HepG2 (cell line): ENCODE results near the gene TNFSF12. TPM values are rescaled to one million over a fixed set of nuclear protein-coding genes. Genes with fewer than 3 reads are reported as not detected.

Experiments
- CENPT ChIP-seq: sonication (generic); formaldehyde crosslinking; IDR thresholded peaks from 2 replicates; pipeline ENCODE4 v1.8.0; 2022; ENCODE audit warnings: low read depth, mild to moderate bottlenecking, moderate library complexity, missing genetic modification reagents
- ELK4 ChIP-seq: sonication (generic); formaldehyde crosslinking; IDR thresholded peaks from 2 replicates; pipeline ENCODE4 v1.9.0; 2021; ENCODE audit warnings: missing genetic modification reagents, borderline replicate concordance
- HDAC1 ChIP-seq: sonication (generic); formaldehyde crosslinking; IDR thresholded peaks from 2 replicates; pipeline ENCODE4 v1.5.1; 2020; ENCODE audit warnings: mild to moderate bottlenecking, missing genetic modification reagents
- HOXA7 ChIP-seq: sonication (generic); formaldehyde crosslinking; IDR thresholded peaks from 2 replicates; pipeline ENCODE4 v1.8.1; 2022; ENCODE audit warnings: mild to moderate bottlenecking, missing genetic modification reagents, moderate library complexity
- KMT2A ChIP-seq: sonication (generic); formaldehyde crosslinking; IDR thresholded peaks from 2 replicates; pipeline ENCODE4 v1.4.0; 2020; ENCODE audit warnings: missing genetic modification reagents
- MEIS1 ChIP-seq: sonication (generic); formaldehyde crosslinking; IDR thresholded peaks from 2 replicates; pipeline ENCODE4 v1.9.0; 2021; ENCODE audit warnings: mild to moderate bottlenecking, missing genetic modification reagents, moderate library complexity, borderline replicate concordance
- PCBP2 ChIP-seq: fragments of 200-400 bp; formaldehyde crosslinking; optimal IDR thresholded peaks from 2 replicates; pipeline ENCODE3; 2018; ENCODE audit warnings: low read length, low read depth; ENCODE audit not compliant: poor library complexity, severe bottlenecking
- RNF2 ChIP-seq: fragments of 450-650 bp; conservative IDR thresholded peaks from 2 replicates; pipeline ENCODE4 v1.6.1; 2016; ENCODE audit warnings: low read depth
- SIX1 ChIP-seq: sonication (generic); formaldehyde crosslinking; IDR thresholded peaks from 2 replicates; pipeline ENCODE4 v1.4.0; 2020; ENCODE audit warnings: missing genetic modification reagents, borderline replicate concordance
- SMAD9 ChIP-seq: sonication (generic); formaldehyde crosslinking; IDR thresholded peaks from 2 replicates; pipeline ENCODE4 v1.5.1; 2020; ENCODE audit warnings: mild to moderate bottlenecking, missing genetic modification reagents
- SNAI1 ChIP-seq: sonication (generic); formaldehyde crosslinking; IDR thresholded peaks from 2 replicates; pipeline ENCODE4 v1.5.0; 2020; ENCODE audit warnings: mild to moderate bottlenecking, missing genetic modification reagents, borderline replicate concordance
- TFDP2 ChIP-seq: sonication (generic); formaldehyde crosslinking; IDR thresholded peaks from 2 replicates; pipeline ENCODE4 v1.4.0; 2020; ENCODE audit warnings: missing genetic modification reagents
- TRIM22 ChIP-seq: fragments of 450-650 bp; IDR thresholded peaks from 2 replicates; pipeline ENCODE4 v1.6.1; 2017
- ZNF121 ChIP-seq: sonication (generic); formaldehyde crosslinking; IDR thresholded peaks from 2 replicates; pipeline ENCODE4 v1.5.0; 2020; ENCODE audit warnings: mild to moderate bottlenecking, missing genetic modification reagents
- ZNF281 ChIP-seq: sonication (generic); formaldehyde crosslinking; IDR thresholded peaks from 2 replicates; pipeline ENCODE4 v1.4.0; 2020; ENCODE audit warnings: missing genetic modification reagents, borderline replicate concordance
- ZNF326 ChIP-seq: sonication (generic); formaldehyde crosslinking; IDR thresholded peaks from 2 replicates; pipeline ENCODE4 v1.4.0; 2020; ENCODE audit warnings: missing genetic modification reagents, borderline replicate concordance
- ZNF333 ChIP-seq: sonication (generic); formaldehyde crosslinking; IDR thresholded peaks from 2 replicates; pipeline ENCODE4 v1.4.0; 2020; ENCODE audit warnings: mild to moderate bottlenecking, missing genetic modification reagents, borderline replicate concordance
- ZNF34 ChIP-seq: sonication (generic); formaldehyde crosslinking; IDR thresholded peaks from 2 replicates; pipeline ENCODE4 v1.4.0; 2020; ENCODE audit warnings: mild to moderate bottlenecking, missing genetic modification reagents, borderline replicate concordance
- ZNF567 ChIP-seq: sonication (generic); formaldehyde crosslinking; IDR thresholded peaks from 2 replicates; pipeline ENCODE4 v1.8.1; 2023; ENCODE audit warnings: mild to moderate bottlenecking, missing genetic modification reagents, borderline replicate concordance
- ZNF605 ChIP-seq: sonication (generic); formaldehyde crosslinking; IDR thresholded peaks from 2 replicates; pipeline ENCODE4 v1.8.0; 2022; ENCODE audit warnings: mild to moderate bottlenecking, missing genetic modification reagents
- ZNF768 ChIP-seq: sonication (generic); formaldehyde crosslinking; IDR thresholded peaks from 2 replicates; pipeline ENCODE4 v1.4.0; 2020; ENCODE audit warnings: missing genetic modification reagents
- ZNF781 ChIP-seq: sonication (generic); formaldehyde crosslinking; IDR thresholded peaks from 2 replicates; pipeline ENCODE4 v1.5.1; 2020; ENCODE audit warnings: borderline replicate concordance, mild to moderate bottlenecking, missing genetic modification reagents; ENCODE audit errors: not compliant biosample characterization
- ZSCAN25 ChIP-seq: sonication (generic); formaldehyde crosslinking; IDR thresholded peaks from 2 replicates; pipeline ENCODE4 v1.8.0; 2022; ENCODE audit warnings: mild to moderate bottlenecking, missing genetic modification reagents
- polyA plus RNA-seq, 8 experiments: library from polyadenylated mRNA; depleted of rRNA in 3 of 8; stranded (reverse) in 7 of 8; unstranded in 1 of 8; fragments of >200 nt; fragmentation: Illumina TruSeq in 4 of 8; extraction: Trizol in 4 of 8; gene quantifications; 2 replicates each; pipeline versions ENCODE4 v1.2.1 to v1.2.3, GENCODE V29; 2011 to 2016; ENCODE audit warnings: low read depth in 4 of 8, missing spikeins in 1 of 8, mixed read lengths in 1 of 8; ENCODE audit not compliant: insufficient read depth in 1 of 8
- total RNA-seq, 5 experiments: library from RNA; depleted of rRNA; stranded (reverse); fragments of >200 nt; fragmentation: Illumina TruSeq; extraction: Trizol; gene quantifications; 2 replicates each; pipeline ENCODE4 v1.2.3, GENCODE V29; 2016; ENCODE audit warnings: low read depth in 1 of 5

TNFSF12 gene
- total and polyA plus RNA-seq, 2 of the 13 experiments (the other 11 are each of a cell fraction or from before 2014, with no cell fraction given), result 0.93 to 7.2 TPM

GRCh38 chr17:7579001-7579833, 30.4 kb downstream of the TNFSF12 start, which contains the start of gene CD68 (continued):
- TF ChIP-seq TRIM22 (no peak), CENPT (CRISPR knock-in tag) (0 out of 2 replicates have a peak, but pooled peaks have one; percentile 56), MEIS1 (CRISPR knock-in tag) (no peak), SMAD9 (CRISPR knock-in tag) (no peak), ZNF326 (CRISPR knock-in tag) (no peak; the same call in 1 of the 2 replicates), PCBP2 (no peak), ZNF281 (CRISPR knock-in tag) (no peak), ZSCAN25 (peak; percentile 63; the same call in 1 of the 2 replicates), ZNF333 (CRISPR knock-in tag) (no peak), SNAI1 (no peak; the same call in 1 of the 2 replicates), SIX1 (CRISPR knock-in tag) (0 out of 2 replicates have a peak, but pooled peaks have one; percentile 35), ZNF768 (CRISPR knock-in tag) (0 out of 2 replicates have a peak, but pooled peaks have one; percentile 5), ZNF121 (no peak), ELK4 (CRISPR knock-in tag) (no peak), HOXA7 (CRISPR knock-in tag) (no peak), ZNF605 (CRISPR knock-in tag) (peak; percentile 88), ZNF781 (no peak), HDAC1 (CRISPR knock-in tag) (peak; percentile 85), ZNF567 (no peak), KMT2A (no peak), ZNF34 (CRISPR knock-in tag) (no peak), RNF2 (0 out of 2 replicates have a peak, but pooled peaks have one; percentile 46), TFDP2 (CRISPR knock-in tag) (no peak; the same call in 1 of the 2 replicates)
